B cell (primary cell): Measurements from ENCODE around the gene SLC1A4. TPM values are rescaled to one million over a fixed set of nuclear protein-coding genes. Genes with fewer than 3 reads are reported as not detected.

Source experiments
- ATAC-seq: fragments of 200-7000 bp; cut with Tn5 transposase; one replicate; pipeline ENCODE4 v1.10.0; 2021; ENCODE audit warnings: low read depth, mild to moderate bottlenecking, moderate number of reproducible peaks, moderate library complexity
- CTCF ChIA-PET: fragments of 350-600 bp; sonication (Branson Sonifier 250); formaldehyde crosslinking; loops from one replicate; lab custom pipeline; 2021; ENCODE audit warnings: antibody characterized with exemption, inconsistent platforms; lab: Charles Lee
- POLR2A ChIA-PET: fragments of 350-600 bp; sonication (Branson Sonifier 250); formaldehyde crosslinking; loops from one replicate; lab custom pipeline; 2021; ENCODE audit warnings: antibody characterized with exemption; lab: Charles Lee
- DNase-seq: peaks from one replicate; pipeline ENCODE4 v3.0.0; 2013
- H2AFZ ChIP-seq: 2 replicates; pipeline ENCODE4 v1.6.1; 2012; ENCODE audit warnings: mild to moderate bottlenecking, low read depth, low read length; ENCODE audit not compliant: insufficient read depth, poor library complexity, severe bottlenecking
- H3K27ac ChIP-seq, 2 donors: 1 replicate in 1 of 2; 2 replicates in 1 of 2; pipeline ENCODE4 v1.5.1; 2012 to 2013; ENCODE audit warnings: low read length in 2 of 2, mild to moderate bottlenecking in 2 of 2, moderate library complexity in 1 of 2
- H3K27me3 ChIP-seq, 4 experiments: fragments of 200-600 bp in 1 of 4; sonication (generic) in 1 of 4; replicated peaks in 1 of 4; 1 replicate in 2 of 4; 2 replicates in 2 of 4; pipeline versions ENCODE4 v1.6.1 to v1.7.0; 2013 to 2016; ENCODE audit warnings: low read length in 3 of 4, mild to moderate bottlenecking in 2 of 4, mixed read lengths in 1 of 4, moderate library complexity in 1 of 4; ENCODE audit not compliant: insufficient read depth in 4 of 4, control insufficient read depth in 3 of 4; ENCODE audit errors: control extremely low read depth in 1 of 4
- H3K36me3 ChIP-seq, 2 experiments: replicated peaks in 1 of 2; 1 replicate in 1 of 2; 2 replicates in 1 of 2; pipeline versions ENCODE4 v1.6.1 to v1.7.1; 2013; ENCODE audit warnings: low read length in 1 of 2; ENCODE audit not compliant: insufficient read depth in 2 of 2, control insufficient read depth in 1 of 2; ENCODE audit errors: control extremely low read depth in 1 of 2, extremely low read depth in 1 of 2
- H3K4me1 ChIP-seq, 2 donors: fragments of 200-600 bp in 1 of 2; sonication (generic) in 1 of 2; 1 replicate in 1 of 2; 2 replicates in 1 of 2; pipeline versions ENCODE4 v1.5.1 to v1.6.1; 2013 to 2017; ENCODE audit warnings: low read length in 2 of 2; ENCODE audit not compliant: control insufficient read depth in 2 of 2, insufficient read depth in 2 of 2
- H3K4me2 ChIP-seq: replicated peaks from 2 replicates; pipeline ENCODE3; 2012; ENCODE audit warnings: mild to moderate bottlenecking, low read depth, low read length; ENCODE audit not compliant: poor library complexity, severe bottlenecking
- H3K4me3 ChIP-seq, 5 experiments: fragments of 200-600 bp in 1 of 5; sonication (generic) in 1 of 5; 1 replicate in 3 of 5; 2 replicates in 2 of 5; pipeline versions ENCODE4 v1.5.1 to v1.7.0; 2011 to 2016; ENCODE audit warnings: low read length in 4 of 5, mild to moderate bottlenecking in 4 of 5, low read depth in 2 of 5, control low read depth in 1 of 5, moderate library complexity in 1 of 5; ENCODE audit not compliant: insufficient read depth in 1 of 5; ENCODE audit errors: control extremely low read depth in 1 of 5, extremely low read depth in 1 of 5
- H3K79me2 ChIP-seq: fragments of 200-600 bp; sonication (generic); one replicate; pipeline ENCODE4 v1.6.0; 2016; ENCODE audit warnings: low read length; ENCODE audit not compliant: control insufficient read depth, insufficient read depth
- H3K9ac ChIP-seq: fragments of 200-600 bp; sonication (generic); 2 replicates; pipeline ENCODE4 v1.6.1; 2017; ENCODE audit warnings: mild to moderate bottlenecking, low read length, moderate library complexity
- H3K9me3 ChIP-seq, 3 donors: one replicate each; pipeline versions ENCODE4 v1.6.1 to v1.7.1; 2013; ENCODE audit warnings: low read length in 2 of 3; ENCODE audit not compliant: control insufficient read depth in 2 of 3, insufficient read depth in 1 of 3; ENCODE audit errors: control extremely low read depth in 1 of 3
- H4K20me1 ChIP-seq: 2 replicates; pipeline ENCODE4 v1.6.0; 2012; ENCODE audit warnings: mild to moderate bottlenecking, low read length; ENCODE audit not compliant: insufficient read depth, control insufficient read depth, poor library complexity, severe bottlenecking
- H3K27ac Mint-ChIP-seq: one replicate; pipeline ENCODE4 v1.8.0; 2021; ENCODE audit warnings: mixed read lengths
- H3K27me3 Mint-ChIP-seq: one replicate; pipeline ENCODE4 v1.8.0; 2021; ENCODE audit warnings: mixed read lengths
- H3K4me1 Mint-ChIP-seq: one replicate; pipeline ENCODE4 v1.8.0; 2021; ENCODE audit warnings: mixed read lengths
- H3K4me3 Mint-ChIP-seq: one replicate; pipeline ENCODE4 v1.8.0; 2021; ENCODE audit warnings: mixed read lengths
- H3K9me3 Mint-ChIP-seq: one replicate; pipeline ENCODE4 v1.8.0; 2022; ENCODE audit warnings: mixed read lengths; ENCODE audit not compliant: insufficient read depth
- EZH2 ChIP-seq: IDR thresholded peaks from 2 replicates; pipeline ENCODE4 v1.6.1; 2012; ENCODE audit warnings: borderline replicate concordance, low read depth, mild to moderate bottlenecking, moderate library complexity, low read length; ENCODE audit not compliant: insufficient read depth, poor library complexity, severe bottlenecking
- WGBS: methylation state at CpG from one replicate; pipeline ENCODE4 v1.1.5; 2013; ENCODE audit warnings: missing lambda C conversion rate; ENCODE audit not compliant: insufficient coverage; 5-methylcytosine and 5-hydroxymethylcytosine counted together
- intact Hi-C: fragments of 100-400 bp; cut with micrococcal nuclease; formaldehyde crosslinking; loops from one replicate; pipeline ENCODE4 v1.10.0; 2022
- polyA plus RNA-seq: library from polyadenylated mRNA; depleted of rRNA; stranded (reverse); fragments of >200 nt; gene quantifications from 2 replicates; pipeline ENCODE4 v1.2.3, GENCODE V29; 2012
- total RNA-seq, 2 donors: library from RNA; stranded (reverse); fragments of 120-200 nt in 1 of 2; gene quantifications; 1 replicate in 1 of 2; 2 replicates in 1 of 2; pipeline versions ENCODE4 v1.2.3 to v1.2.4, GENCODE V29; 2013 to 2022
- TF ChIP-seq, protein P1 (sequence below): fragments of 200-600 bp; IDR thresholded peaks from one replicate; pipeline ENCODE4 v1.8.0; 2022; ENCODE audit warnings: antibody characterized with exemption, mild to moderate bottlenecking

SLC1A4 gene
- total and polyA plus RNA-seq, 2 donors (not counting 1 experiment from before 2014, with no cell fraction given), result 1.7 to 15.7 TPM

DNA sequence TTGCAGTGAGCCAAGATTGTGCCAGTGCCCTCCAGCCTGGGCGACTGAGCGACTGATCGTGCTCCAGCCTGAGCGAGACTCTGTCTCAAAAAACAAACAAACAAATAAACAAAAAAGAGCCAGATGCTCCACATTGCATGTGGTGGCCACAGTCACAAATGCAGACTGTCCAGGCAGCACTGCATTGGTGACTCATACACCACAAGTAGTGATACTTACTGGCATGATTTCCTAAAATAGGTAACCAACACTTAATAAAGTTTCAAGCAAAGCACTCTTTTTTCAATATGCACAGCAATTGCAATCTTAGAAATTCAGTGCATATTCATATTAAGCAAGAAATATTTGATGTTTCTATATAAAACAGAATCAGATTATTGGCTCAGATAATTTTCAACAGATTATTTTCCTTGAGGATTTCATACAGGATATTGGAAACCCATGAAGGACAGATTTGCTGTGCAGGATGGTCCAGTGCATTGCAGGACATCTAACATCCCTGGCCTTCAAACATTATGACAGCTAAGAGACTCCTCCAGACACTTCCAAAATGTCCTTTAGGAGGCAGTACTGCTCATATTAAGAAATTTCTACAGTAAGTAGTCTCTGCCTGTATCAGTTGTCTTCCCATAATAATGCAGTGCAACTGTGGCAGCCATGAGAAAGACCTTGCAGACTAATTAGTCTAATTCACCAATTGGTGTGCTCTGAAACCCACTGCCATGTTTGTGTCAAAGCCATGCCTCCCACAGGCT lies 10.5 kb upstream of the SLC1A4 start:
- DNase-seq, result peak; percentile 27

DNA sequence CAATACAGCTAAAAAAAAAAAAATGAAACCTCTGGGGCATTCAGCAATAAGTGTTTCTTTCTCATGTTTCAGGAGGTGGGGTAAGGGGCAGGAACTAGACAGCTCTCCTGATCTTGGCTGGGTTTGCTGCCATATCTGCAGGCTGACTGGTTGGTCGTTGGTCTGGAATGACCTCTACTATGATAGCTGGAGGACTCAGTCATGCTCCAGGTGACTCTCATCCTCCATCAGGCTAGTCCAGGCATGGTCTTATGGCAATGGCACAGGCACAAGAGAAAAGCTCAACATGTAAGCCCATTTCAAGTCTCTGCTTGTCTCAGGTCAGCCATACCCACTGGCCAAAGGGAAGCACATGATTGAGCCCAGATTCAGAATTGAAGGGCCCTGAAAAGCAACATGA lies 9.5 kb upstream of the SLC1A4 start:
- intact Hi-C loops, result no loop called here
- ChIA-PET CTCF (interaction anchor here (0.6 to 2.2 kb wide), 17 partner anchors 9 to 107 kb away, joined by 3 to 10 read pairs (median 4); no protein-coding TSS in a partner anchor), POLR2A (interaction anchor here (0.5 to 0.7 kb wide), 2 partner anchors 15 to 49 kb away, joined by 3 to 4 read pairs; no protein-coding TSS in a partner anchor)
- H3K27me3 Mint-ChIP-seq, result no peaks in the 10 kb centered on the region
- Histone ChIP-seq H3K9ac (no peak overlapping the region), H3K27me3 (no peaks in the 10 kb centered on the region), H2AFZ (no peak overlapping the region), H4K20me1 (no peaks in the 10 kb centered on the region), H3K4me3 (no peak overlapping the region), H3K9me3 (peaks cover 0 to 1% (median 0%) of the 10 kb centered on the region in 3 donors), H3K4me2 (no peak overlapping the region), H3K27ac (no peak overlapping the region), H3K36me3 (no peaks in the 10 kb centered on the region), H3K4me1 (no peaks in the 10 kb centered on the region), H3K79me2 (no peaks in the 10 kb centered on the region)
- H3K9me3 Mint-ChIP-seq, result no peaks in the 10 kb centered on the region
- no peak overlapping the region for H3K4me3 Mint-ChIP-seq
- no peak for DNase-seq
- H3K27ac Mint-ChIP-seq, result no peak overlapping the region
- TF ChIP-seq, protein P1, sequence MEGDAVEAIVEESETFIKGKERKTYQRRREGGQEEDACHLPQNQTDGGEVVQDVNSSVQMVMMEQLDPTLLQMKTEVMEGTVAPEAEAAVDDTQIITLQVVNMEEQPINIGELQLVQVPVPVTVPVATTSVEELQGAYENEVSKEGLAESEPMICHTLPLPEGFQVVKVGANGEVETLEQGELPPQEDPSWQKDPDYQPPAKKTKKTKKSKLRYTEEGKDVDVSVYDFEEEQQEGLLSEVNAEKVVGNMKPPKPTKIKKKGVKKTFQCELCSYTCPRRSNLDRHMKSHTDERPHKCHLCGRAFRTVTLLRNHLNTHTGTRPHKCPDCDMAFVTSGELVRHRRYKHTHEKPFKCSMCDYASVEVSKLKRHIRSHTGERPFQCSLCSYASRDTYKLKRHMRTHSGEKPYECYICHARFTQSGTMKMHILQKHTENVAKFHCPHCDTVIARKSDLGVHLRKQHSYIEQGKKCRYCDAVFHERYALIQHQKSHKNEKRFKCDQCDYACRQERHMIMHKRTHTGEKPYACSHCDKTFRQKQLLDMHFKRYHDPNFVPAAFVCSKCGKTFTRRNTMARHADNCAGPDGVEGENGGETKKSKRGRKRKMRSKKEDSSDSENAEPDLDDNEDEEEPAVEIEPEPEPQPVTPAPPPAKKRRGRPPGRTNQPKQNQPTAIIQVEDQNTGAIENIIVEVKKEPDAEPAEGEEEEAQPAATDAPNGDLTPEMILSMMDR, result no peak
- no peak for TF ChIP-seq EZH2
- H3K4me1 Mint-ChIP-seq, result peaks cover 6% of the 10 kb centered on the region
- 83% methylated on average over 1 of the region's 1 CpG for WGBS
- no peak for ATAC-seq

More for the DNA sequence above, 10.5 kb upstream of the SLC1A4 start:
- Histone ChIP-seq H3K9ac (no peak overlapping the region), H3K4me3 (no peak overlapping the region), H3K4me2 (no peak overlapping the region), H3K4me1 (no peaks in the 10 kb centered on the region), H3K27ac (no peak overlapping the region), H4K20me1 (no peaks in the 10 kb centered on the region), H2AFZ (no peak overlapping the region), H3K79me2 (no peaks in the 10 kb centered on the region), H3K9me3 (no peaks in the 10 kb centered on the region), H3K27me3 (no peaks in the 10 kb centered on the region), H3K36me3 (no peaks in the 10 kb centered on the region)
- TF ChIP-seq EZH2, result no peak
- TF ChIP-seq, protein P1, result peak; percentile 33
- no peak overlapping the region for H3K4me3 Mint-ChIP-seq
- intact Hi-C loops, result no loop called here
- peaks cover 6% of the 10 kb centered on the region for H3K4me1 Mint-ChIP-seq
- ChIA-PET POLR2A (interaction anchor here (0.7 kb wide), 1 partner anchor 14 kb away, joined by 3 read pairs; no protein-coding TSS in a partner anchor), CTCF (interaction anchor here (0.6 to 2.2 kb wide), 17 partner anchors 9 to 326 kb away, joined by 3 to 10 read pairs (median 4); no protein-coding TSS in a partner anchor)
- no peak for ATAC-seq
- 98% methylated on average over 4 of the region's 4 CpGs for WGBS
- no peaks in the 10 kb centered on the region for H3K27me3 Mint-ChIP-seq
- no peak overlapping the region for H3K27ac Mint-ChIP-seq
- H3K9me3 Mint-ChIP-seq, result no peaks in the 10 kb centered on the region
